NCI-H510A treated with DMSO at 0.1 percent for 48 hours (cell line): Measurements from ENCODE around the gene TAS2R41.

ENCODE experiments used
- DNase-seq: peaks from one replicate; lab custom pipeline; 2025; lab: John Stamatoyannopoulos, UW

Gene TAS2R41, protein sequence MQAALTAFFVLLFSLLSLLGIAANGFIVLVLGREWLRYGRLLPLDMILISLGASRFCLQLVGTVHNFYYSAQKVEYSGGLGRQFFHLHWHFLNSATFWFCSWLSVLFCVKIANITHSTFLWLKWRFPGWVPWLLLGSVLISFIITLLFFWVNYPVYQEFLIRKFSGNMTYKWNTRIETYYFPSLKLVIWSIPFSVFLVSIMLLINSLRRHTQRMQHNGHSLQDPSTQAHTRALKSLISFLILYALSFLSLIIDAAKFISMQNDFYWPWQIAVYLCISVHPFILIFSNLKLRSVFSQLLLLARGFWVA

GRCh38 chr7:143477501-143478150 lies at the start of gene TAS2R41:
TAS2R41 (plus strand) TSS chr7:143477873; CDS start chr7:143477873, 0 bp downstream.
- DNase-seq = no peak

- DNase-seq = no peak
Measured at GRCh38 chr7:143429770-143430698, 47.6 kb upstream of the TAS2R41 start.

GRCh38 chr7:143431109-143431508 lies 46.6 kb upstream of the TAS2R41 start:
- DNase-seq = no peak

DNA sequence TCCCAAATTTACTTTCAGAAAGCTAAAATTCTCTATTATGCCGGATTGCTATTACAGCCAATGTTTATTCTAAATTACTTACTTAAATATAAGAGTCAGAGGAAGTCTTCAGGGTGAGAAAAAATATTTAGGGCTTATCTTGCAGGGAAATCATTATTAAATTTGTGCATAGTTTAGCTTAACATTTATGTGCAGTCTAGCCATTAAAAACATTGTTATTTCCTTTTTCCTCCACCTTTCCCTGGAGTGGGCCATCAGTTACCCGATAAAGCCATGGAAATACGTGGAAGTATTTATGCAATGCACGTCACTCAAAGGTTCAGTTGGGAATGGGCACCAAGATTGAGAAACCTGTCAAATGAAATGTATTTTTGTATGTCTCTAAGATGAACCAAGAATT lies 43.9 kb upstream of the TAS2R41 start:
- no peak for DNase-seq

DNA sequence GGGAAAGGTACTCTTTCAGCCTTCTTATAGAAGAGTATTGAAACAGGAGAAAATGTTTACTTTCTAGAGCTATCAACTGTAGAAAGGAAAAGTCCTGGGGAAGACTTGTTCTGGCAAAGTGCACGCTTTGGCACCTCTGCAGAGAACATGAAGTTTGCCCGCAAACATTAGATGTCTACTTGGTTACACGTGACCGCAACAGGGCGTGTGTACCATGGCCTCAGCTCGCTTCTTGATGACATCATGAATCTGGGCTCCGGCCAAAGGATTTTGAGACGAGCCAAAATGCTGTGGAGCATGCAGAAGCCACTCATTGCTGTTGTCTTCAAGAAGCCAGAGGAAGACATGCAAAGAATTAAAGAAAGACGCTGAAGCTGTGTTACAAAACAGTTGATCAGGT lies 43.0 kb upstream of the TAS2R41 start:
- no peak for DNase-seq

DNA sequence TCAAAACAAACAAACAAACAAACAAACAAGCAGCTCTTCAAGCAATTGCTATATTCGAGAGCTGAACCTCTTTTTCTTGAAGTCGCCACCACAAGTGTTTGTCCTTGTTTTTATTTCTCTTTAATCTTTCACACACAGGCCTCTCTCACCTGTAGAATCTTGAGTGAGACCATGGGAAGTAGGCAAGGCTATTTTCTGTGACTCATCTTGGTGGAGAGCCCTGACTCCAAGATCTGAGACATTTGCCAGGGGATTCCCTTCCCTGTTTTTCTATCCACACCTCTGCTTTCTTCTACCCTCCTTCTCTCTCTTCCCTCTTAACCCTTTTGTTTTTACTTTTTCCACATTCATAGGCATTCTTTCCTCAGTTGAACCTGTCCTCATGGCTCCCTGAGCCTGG lies 42.4 kb upstream of the TAS2R41 start:
- DNase-seq = no peak

- DNase-seq = no peak
Measured at GRCh38 chr7:143436325-143436946, 41.2 kb upstream of the TAS2R41 start.

- no peak for DNase-seq
Measured at GRCh38 chr7:143437578-143437977, 40.1 kb upstream of the TAS2R41 start.

- no peak for DNase-seq
Measured at GRCh38 chr7:143439866-143440265, 37.8 kb upstream of the TAS2R41 start.

DNA sequence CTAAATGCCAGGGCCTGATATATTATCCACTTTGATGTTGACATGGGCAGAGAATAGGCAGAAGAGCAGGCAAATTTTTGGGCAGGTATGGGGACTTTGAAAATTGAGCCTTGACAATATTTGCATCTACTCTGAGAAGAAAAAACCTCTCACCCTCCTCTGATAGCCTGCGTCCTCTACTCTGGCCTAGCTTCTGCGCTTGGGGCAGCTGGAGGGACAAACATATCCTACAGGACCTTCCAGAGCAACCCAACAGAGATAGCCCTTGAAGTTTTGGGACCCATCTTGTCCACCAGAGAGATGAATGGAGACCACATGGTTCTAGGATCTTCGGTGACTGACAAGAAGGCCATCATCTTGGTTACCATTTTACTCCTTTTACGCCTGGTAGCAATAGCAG lies 34.5 kb upstream of the TAS2R41 start, which contains the start of gene TAS2R60:
Gene TAS2R60, plus strand, starts transcription at position 301 of the 400 bp plus-strand sequence. Its CDS starts 0 bp downstream, at position 301.
- DNase-seq = no peak

DNA sequence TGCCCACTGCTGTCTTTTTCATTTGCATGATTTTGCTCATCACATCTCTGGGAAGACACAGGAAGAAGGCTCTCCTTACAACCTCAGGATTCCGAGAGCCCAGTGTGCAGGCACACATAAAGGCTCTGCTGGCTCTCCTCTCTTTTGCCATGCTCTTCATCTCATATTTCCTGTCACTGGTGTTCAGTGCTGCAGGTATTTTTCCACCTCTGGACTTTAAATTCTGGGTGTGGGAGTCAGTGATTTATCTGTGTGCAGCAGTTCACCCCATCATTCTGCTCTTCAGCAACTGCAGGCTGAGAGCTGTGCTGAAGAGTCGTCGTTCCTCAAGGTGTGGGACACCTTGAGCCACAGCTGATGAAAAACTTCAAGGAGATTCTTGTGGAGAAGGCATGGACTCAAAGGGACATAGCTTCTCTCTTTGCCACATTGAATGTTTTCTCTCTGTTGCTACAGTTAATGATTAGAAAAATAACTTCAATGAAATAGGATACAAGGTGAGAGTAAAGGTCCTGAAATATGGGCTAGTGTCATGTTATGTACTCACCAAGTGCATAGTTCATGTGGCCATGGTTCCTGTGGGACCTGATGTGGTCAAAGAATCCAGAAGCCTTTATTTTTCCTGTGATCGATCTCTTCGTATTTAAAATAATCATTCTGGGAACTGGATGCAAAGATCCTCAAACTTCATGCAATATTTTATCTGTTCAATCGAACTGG lies 33.5 kb upstream of the TAS2R41 start:
- DNase-seq = no peak

GRCh38 chr7:143444785-143445184 lies 32.9 kb upstream of the TAS2R41 start:
- DNase-seq = no peak

- DNase-seq = no peak
Measured at GRCh38 chr7:143447466-143447865, 30.2 kb upstream of the TAS2R41 start.

- DNase-seq = no peak
Measured at GRCh38 chr7:143448429-143448828, 29.2 kb upstream of the TAS2R41 start.

GRCh38 chr7:143449793-143450192 lies 27.9 kb upstream of the TAS2R41 start:
- DNase-seq = no peak

DNA sequence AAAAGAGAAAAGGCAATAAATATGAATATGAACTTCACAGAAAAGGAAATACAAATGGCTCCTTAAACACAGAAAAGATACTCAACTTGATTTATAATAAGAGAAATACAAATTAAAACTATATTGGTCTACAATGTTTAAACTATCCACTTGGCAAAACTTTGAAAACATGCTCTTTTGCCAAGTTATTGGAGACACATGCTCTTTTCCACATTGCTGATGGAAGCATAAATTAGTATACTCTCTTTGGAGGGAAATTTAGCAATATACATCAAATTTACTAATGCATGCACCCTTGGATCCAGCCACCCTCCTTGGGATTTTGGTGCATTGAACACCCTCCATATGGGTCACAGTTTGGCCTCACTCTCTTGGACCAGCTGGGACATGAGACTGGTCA lies 26.6 kb upstream of the TAS2R41 start:
- no peak for DNase-seq

DNA sequence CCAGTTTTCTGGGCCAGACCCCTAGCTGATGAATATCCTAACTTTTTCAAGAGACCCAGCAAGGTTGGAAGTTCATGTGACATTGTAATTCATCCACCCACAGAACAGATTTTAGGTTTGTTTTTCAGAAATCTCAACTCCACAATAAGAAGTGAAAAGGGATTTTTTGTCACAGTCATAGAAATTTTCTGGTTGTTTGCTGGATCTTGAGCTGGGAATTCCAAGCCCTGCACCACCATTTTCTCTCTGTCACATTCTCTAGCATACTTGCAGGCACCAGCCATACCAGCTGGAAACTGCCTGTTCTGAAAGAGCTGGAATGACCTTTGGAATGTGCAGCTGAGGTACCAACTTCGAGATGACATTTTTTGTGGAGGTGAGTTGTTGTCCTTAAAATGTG lies 25.9 kb upstream of the TAS2R41 start:
- DNase-seq = no peak

GRCh38 chr7:143452495-143452894 lies 25.2 kb upstream of the TAS2R41 start:
- no peak for DNase-seq

- no peak for DNase-seq
Measured at GRCh38 chr7:143454091-143454680, 23.5 kb upstream of the TAS2R41 start.

- DNase-seq = no peak
Measured at GRCh38 chr7:143455491-143455890, 22.2 kb upstream of the TAS2R41 start.

DNA sequence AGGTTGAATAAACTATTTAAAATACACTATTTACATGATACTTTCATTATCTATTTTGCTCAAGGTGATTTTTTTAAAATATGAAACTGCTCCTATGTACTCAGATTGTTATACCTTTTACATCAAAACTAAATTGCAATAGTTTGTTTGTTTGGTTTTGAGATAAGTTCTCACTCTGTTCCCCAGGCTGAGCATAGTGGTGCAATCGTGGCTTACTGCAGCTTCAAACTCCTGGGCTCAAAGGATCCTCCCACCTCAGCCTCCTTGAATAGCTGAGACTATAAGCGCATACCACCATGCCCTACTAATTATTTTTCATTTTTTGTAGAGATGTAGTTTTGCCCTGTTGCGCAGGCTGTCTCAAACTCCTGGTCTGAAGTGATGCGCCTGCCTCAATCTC lies 21.7 kb upstream of the TAS2R41 start:
- no peak for DNase-seq
